Hematopoietic multipotent progenitor cell treated with erythropoietin and hydrocortisone succinate and interleukin-3 and kit ligand, for 8 days (in vitro differentiated cells): ENCODE measurements around the gene KCP.

Experiments used
- DNase-seq: peaks from one replicate; pipeline ENCODE4 v3.0.0-alpha.2; 2015

The KCP gene

GRCh38 chr7:128904381-128905197 lies 5.9 kb downstream of the KCP start:
- peak; percentile 70 for DNase-seq

- DNase-seq, result no peak
These were observed 6.7 kb downstream of the KCP start for GRCh38 chr7:128903621-128904361.

GRCh38 chr7:128902761-128903585 lies 7.5 kb downstream of the KCP start:
- DNase-seq, result no peak

- DNase-seq, result no peak
These were observed 10.3 kb downstream of the KCP start for GRCh38 chr7:128900237-128900636.

DNA sequence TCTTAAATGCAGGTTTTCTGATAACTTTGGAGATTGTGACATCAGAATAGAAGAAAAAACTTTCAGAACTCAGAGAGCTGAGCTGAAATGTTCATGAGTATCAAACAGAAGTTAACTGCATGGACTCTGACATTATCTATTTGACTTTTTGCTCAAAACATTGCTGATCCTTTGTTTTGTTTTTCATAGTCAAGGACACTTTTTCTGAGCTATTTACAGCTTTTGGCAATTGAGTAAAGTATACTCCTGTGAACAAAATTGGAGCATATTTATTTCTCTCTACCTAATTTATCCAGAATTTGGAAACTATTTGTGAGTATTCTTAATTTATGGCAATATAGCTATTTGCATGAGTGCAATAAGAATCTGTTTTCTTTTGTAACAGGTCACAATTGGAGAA lies 11.1 kb downstream of the KCP start:
- no peak for DNase-seq

DNA sequence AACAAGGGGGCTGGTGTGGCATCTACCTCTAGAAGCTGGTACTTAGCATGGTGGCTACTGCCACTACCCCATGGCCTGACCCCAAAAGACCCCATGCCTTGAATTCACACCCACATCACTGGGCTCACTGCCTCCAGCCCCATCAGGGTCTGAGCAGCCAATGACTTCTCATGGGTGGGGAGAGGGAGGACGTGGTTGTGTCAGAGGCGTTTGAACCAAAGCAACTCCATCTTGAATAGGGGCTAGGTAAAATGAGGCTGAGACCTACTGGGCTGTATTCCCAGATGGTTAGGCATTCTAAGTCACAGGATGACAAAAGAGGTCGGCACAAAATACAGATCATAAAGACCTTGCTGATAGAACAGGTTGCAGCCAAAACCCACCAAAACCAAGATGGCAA lies 15.2 kb downstream of the KCP start:
- DNase-seq, result no peak

- no peak for DNase-seq
These were observed 16.4 kb downstream of the KCP start for GRCh38 chr7:128894101-128894440.

GRCh38 chr7:128893251-128894100 lies 17.0 kb downstream of the KCP start:
- DNase-seq, result no peak

GRCh38 chr7:128892521-128893250 lies 17.8 kb downstream of the KCP start:
- no peak for DNase-seq

GRCh38 chr7:128891942-128892269 lies 18.6 kb downstream of the KCP start:
- DNase-seq, result no peak

- DNase-seq, result no peak
These were observed 19.2 kb downstream of the KCP start for GRCh38 chr7:128891110-128891941.

DNA sequence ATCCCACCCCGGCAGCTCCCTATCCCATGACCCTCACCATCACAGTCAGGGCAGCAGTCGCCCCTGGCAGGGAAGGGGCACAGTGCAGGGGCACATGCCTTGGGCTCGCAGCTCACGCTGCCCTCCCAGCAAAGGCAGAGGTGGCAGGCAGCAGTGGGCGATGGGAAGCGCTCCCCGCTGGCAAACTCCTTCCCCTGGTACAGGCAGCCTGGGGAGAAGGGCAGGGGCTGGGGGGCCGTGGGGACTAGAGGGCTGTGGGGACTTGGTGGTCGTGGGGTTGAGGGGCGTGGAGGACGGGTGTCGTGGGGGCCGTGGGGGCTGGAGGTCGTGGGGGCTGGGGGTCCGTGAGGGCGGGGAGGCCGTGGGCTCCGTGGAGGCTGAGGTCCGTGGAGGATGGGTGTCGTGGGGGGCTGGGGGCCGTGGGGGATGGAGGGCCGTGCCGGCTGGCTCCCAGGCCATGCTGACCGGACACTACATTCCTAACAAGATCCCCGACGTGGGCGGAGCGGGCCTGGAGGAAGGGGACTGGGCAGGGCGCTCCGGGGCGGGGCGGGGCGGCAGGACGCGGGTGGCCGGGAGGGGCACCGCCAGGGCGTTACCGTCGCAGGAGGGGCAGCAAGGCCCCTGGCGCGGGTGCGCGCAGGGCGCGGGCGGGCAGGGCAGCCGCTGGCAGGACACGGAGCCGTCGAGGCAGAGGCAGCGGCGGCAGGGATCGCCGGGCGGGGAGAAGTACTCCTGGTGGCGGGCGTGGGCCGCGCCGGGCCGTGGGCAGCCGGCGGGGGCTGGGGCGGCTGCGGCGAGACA lies 20.0 kb downstream of the KCP start:
- DNase-seq, result no peak

GRCh38 chr7:128889121-128889520 lies 21.4 kb downstream of the KCP start:
- no peak for DNase-seq

- no peak for DNase-seq
These were observed 21.8 kb downstream of the KCP start for GRCh38 chr7:128888756-128889095.

GRCh38 chr7:128888039-128888755 lies 22.3 kb downstream of the KCP start:
- no peak for DNase-seq

DNA sequence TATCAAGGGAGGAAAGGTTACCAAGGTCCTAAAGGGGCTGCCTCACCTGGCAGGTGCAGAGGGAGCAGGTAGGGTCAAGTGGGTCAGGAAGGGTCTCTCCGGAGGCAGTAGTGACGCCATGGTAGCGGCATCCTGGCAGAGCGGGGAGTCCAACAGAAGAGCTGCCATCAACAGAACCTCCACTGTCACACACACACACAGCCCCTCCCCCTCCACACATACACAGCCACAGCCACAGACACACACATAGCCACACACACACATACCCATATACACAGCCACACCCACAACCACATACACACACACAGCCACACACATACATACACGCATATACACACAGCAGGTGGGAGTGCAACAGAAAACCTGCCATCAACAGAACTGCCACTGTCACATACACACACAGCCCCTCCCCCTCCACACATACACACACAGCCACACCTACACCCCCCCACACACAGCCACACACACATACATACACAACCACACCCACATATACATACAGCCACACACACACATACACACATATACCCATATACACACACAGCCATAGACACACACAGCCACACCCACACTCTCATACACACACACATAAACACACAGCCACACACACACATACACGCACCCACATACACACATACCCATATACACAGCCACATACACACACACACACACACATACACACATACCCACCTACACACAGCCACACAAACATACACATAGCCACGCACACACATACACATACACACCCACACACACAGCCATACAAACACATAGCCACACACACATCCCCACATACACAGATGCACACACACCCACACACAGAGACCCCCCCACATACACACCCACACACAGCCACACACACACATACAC lies 23.1 kb downstream of the KCP start:
- no peak for DNase-seq

DNA sequence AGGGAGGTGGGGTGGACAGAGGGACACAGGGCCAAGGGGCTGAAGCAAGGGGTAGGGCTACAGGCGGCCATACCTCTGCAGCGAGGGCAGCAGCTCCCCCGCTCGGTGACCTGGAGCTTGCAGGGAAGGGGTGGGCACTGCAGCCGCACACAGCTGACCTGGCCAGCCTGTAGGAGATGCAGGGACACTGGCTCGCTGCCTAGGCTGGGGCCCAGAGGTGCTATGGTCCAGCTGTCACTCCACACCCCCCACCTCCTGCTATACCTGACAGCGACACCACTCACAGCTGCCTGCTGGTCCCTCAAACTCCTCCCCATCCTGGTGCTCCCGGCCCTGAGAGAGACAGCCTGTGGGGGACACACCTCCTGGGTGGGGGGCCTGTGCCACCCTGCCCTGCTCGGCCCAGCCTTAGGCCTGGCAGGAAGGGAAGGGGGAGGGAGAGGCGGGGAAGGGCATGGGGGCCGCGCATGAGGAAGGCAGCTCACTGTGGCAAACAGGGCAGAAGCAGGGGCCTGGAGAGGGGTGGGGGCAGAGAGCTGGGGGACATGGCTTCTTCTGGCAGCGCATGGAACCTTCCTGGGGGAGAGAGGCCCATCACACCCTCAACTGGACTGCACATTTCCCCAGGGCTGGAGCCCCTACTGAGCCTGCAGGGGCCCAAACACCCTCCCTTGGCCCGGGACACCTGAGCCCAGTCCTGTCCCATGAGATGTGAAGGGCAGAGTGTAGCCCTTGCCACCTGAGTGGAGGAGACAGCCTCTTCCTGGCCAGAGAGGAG lies 23.9 kb downstream of the KCP start:
- no peak for DNase-seq
